HL-60 (cell line): Measurements from ENCODE around the gene BTBD7.
A peak's percentile ranks its signal among the peaks of the same experiment; 100 is the strongest.
"Not testable (repeated sequence)": the region's sequence is repeated elsewhere in the genome, so short reads cannot be mapped to it uniquely, and the experiment has no call there.

Experiments
- DNase-seq, 2 experiments: peaks; one replicate each; pipeline ENCODE4 v3.0.0-alpha.2; 2010 to 2020; ENCODE audit warnings: low read depth in 1 of 2, low spot score in 1 of 2
- H3K27ac ChIP-seq: fragments of 250-450 bp; sonication (Bioruptor Pico); replicated peaks from 2 replicates; pipeline ENCODE4 v1.5.1; 2020; ENCODE audit warnings: mild to moderate bottlenecking, moderate library complexity
- H3K27me3 ChIP-seq: fragments of 250-450 bp; sonication (Bioruptor Pico); 2 replicates; pipeline ENCODE4 v1.5.1; 2021; ENCODE audit warnings: mild to moderate bottlenecking, moderate library complexity; ENCODE audit not compliant: insufficient read depth, poor library complexity, severe bottlenecking
- H3K4me3 ChIP-seq: replicated peaks from 2 replicates; pipeline ENCODE4 v1.5.1; 2011; ENCODE audit warnings: mild to moderate bottlenecking, control low read depth, low read length; ENCODE audit not compliant: insufficient read depth
- GABPA ChIP-seq: IDR thresholded peaks from 2 replicates; pipeline ENCODE4 v1.6.1; 2012; ENCODE audit warnings: low read depth
- POLR2AphosphoS5 ChIP-seq: IDR thresholded peaks from 2 replicates; pipeline ENCODE4 v1.6.1; 2012; ENCODE audit warnings: low read depth
- SPI1 ChIP-seq: IDR thresholded peaks from 2 replicates; pipeline ENCODE4 v1.6.1; 2012; ENCODE audit warnings: low read depth, mild to moderate bottlenecking, borderline replicate concordance
- TF ChIP-seq, protein P1 (sequence below): IDR thresholded peaks from 2 replicates; pipeline ENCODE4 v1.6.1; 2012; ENCODE audit warnings: low read depth; ENCODE audit not compliant: insufficient replicate concordance
- TF ChIP-seq, protein P2 (sequence below): IDR thresholded peaks from one replicate; pipeline ENCODE4 v1.5.1; 2011; ENCODE audit warnings: low read length, control low read depth, inconsistent platforms; ENCODE audit not compliant: insufficient read depth

BTBD7 gene

DNA sequence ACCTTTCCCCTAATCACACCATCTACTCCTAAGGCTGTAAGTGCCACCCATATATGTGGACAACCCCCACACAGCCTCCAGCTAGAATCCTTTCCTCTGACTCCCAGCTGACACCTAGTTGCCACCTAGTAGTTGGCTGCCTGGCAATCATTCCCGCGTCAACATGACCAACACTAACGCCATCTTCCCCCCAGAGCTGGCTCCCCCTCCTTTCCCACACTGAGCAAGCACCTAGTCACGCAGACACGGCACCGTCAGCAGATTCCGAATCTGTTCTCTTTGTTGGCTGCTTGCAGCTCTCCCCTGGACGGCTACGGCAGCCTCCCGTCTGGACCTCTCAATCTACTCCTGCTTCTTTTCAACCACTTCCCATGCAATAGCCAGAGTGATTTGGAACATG lies 98.0 kb downstream of the BTBD7 start:
- Histone ChIP-seq H3K27ac (no peak overlapping the region), H3K27me3 (peaks cover 17% of the 10 kb centered on the region), H3K4me3 (no peak overlapping the region)
- TF ChIP-seq SPI1 (no peak), GABPA (no peak), POLR2AphosphoS5 (no peak)
- TF ChIP-seq, protein P1, sequence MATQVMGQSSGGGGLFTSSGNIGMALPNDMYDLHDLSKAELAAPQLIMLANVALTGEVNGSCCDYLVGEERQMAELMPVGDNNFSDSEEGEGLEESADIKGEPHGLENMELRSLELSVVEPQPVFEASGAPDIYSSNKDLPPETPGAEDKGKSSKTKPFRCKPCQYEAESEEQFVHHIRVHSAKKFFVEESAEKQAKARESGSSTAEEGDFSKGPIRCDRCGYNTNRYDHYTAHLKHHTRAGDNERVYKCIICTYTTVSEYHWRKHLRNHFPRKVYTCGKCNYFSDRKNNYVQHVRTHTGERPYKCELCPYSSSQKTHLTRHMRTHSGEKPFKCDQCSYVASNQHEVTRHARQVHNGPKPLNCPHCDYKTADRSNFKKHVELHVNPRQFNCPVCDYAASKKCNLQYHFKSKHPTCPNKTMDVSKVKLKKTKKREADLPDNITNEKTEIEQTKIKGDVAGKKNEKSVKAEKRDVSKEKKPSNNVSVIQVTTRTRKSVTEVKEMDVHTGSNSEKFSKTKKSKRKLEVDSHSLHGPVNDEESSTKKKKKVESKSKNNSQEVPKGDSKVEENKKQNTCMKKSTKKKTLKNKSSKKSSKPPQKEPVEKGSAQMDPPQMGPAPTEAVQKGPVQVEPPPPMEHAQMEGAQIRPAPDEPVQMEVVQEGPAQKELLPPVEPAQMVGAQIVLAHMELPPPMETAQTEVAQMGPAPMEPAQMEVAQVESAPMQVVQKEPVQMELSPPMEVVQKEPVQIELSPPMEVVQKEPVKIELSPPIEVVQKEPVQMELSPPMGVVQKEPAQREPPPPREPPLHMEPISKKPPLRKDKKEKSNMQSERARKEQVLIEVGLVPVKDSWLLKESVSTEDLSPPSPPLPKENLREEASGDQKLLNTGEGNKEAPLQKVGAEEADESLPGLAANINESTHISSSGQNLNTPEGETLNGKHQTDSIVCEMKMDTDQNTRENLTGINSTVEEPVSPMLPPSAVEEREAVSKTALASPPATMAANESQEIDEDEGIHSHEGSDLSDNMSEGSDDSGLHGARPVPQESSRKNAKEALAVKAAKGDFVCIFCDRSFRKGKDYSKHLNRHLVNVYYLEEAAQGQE = no peak
- TF ChIP-seq, protein P2, sequence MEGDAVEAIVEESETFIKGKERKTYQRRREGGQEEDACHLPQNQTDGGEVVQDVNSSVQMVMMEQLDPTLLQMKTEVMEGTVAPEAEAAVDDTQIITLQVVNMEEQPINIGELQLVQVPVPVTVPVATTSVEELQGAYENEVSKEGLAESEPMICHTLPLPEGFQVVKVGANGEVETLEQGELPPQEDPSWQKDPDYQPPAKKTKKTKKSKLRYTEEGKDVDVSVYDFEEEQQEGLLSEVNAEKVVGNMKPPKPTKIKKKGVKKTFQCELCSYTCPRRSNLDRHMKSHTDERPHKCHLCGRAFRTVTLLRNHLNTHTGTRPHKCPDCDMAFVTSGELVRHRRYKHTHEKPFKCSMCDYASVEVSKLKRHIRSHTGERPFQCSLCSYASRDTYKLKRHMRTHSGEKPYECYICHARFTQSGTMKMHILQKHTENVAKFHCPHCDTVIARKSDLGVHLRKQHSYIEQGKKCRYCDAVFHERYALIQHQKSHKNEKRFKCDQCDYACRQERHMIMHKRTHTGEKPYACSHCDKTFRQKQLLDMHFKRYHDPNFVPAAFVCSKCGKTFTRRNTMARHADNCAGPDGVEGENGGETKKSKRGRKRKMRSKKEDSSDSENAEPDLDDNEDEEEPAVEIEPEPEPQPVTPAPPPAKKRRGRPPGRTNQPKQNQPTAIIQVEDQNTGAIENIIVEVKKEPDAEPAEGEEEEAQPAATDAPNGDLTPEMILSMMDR = no peak
- no peak for DNase-seq

DNA sequence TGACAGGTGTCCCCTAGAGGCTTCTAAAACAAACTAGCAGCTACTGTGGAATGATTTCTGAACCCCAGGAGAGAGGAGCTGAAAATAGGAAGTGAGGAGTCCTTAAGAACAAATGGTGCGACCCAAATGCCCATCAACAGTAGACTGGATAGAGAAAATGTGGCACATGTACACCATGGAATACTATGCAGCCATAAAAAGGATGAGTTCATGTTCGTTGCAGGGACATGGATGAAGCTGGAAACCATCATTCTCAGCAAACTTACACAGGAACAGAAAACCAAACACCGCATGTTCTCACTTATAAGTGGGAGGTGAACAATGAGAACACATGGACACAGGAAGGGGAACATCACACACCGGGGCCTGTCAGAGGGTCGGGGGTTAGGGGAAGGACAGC lies 99.8 kb downstream of the BTBD7 start:
- H3K4me3 ChIP-seq, DNase-seq, H3K27ac ChIP-seq: not testable (repeated sequence)
- H3K27me3 ChIP-seq = peaks cover 17% of the 10 kb centered on the region

DNA sequence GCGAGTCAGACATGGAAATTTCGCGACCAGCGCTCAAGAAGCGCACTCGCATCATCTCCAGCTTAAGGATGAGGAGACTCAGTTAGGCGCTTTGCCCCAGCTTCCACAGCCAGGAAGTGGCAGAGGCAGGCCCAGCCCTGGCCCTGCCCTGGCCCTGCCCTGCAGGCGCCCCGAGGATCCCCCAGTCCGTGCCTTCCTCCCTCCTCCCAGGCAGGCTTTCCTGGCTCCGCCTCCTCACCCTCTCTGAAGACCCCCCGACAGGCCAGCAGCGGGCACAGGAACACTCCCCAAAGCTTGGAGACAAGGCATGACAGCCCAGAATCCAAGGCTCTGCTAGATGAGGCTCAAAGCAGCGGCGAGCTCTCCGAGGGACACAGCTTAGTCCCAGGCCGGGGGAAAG lies 100.7 kb downstream of the BTBD7 start:
- TF ChIP-seq POLR2AphosphoS5 (no peak), SPI1 (no peak), GABPA (no peak)
- TF ChIP-seq, protein P2 = no peak
- TF ChIP-seq, protein P1 = no peak
- Histone ChIP-seq H3K27ac (no peak overlapping the region), H3K4me3 (no peak overlapping the region), H3K27me3 (peaks cover 17% of the 10 kb centered on the region)
- DNase-seq = no peak

DNA sequence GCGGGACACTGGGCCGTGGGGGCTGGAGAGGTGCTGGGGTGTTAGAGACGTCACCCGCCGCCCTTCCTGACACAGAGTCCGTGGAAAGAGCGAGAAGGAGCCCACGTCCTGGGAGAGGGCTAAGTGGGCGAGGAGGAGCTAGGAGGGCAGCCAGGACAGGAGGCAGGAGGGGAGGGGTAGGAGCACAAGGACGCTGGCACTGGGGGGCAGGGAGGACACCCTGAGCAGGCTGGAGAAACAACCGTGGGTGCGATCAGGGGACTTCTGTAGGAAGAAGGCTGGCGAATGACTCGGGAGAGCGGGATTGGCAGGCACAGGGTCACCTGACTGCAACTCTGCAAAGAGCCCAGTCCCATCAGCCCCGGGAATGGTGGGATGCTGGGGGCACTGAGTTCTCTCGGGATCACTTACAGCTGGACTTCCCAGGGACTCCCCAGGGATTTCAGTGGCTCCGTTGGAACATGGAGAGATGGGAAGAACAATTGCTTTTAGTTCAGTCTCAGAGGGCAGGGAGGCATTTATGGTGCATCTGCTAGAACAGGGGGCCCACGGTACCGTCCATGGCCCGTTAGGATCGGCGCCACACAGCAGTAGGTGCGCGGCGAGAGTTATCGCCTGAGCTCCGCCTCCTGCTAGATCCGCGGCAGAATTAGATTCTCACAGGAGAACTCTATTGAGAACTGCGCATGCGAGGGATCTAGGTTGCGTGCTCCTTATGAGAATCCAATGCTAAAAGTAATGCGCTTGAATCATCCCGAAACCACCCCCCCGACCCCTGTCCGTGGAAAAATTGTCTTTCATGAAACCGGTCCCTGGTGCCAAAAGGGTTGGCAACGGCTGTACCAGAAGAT lies 101.5 kb downstream of the BTBD7 start:
- no peak for DNase-seq
- TF ChIP-seq GABPA = no peak
- TF ChIP-seq, protein P2 = no peak
- TF ChIP-seq SPI1 = no peak
- TF ChIP-seq, protein P1 = no peak
- H3K27me3 ChIP-seq = peaks cover 17% of the 10 kb centered on the region
- no peak overlapping the region for H3K27ac ChIP-seq
- peak overlapping the region; percentile 35 for H3K4me3 ChIP-seq
